HG02840 (cell line): ENCODE measurements around the gene MICOS13.

ENCODE experiments used
- ATAC-seq: cut with Tn5 transposase; IDR thresholded peaks from one replicate; pipeline ENCODE4 v1.9.1; 2021; ENCODE audit warnings: mild to moderate bottlenecking, moderate library complexity, moderate number of reproducible peaks; ENCODE audit not compliant: unreplicated experiment, low FRiP score

The MICOS13 gene

GRCh38 chr19:5680437-5681368, at the start of gene MICOS13, which contains the start of gene HSD11B1L:
Gene MICOS13 (minus strand): TSS chr19:5680516. CDS start chr19:5680486, 30 bp downstream.
Gene HSD11B1L (plus strand): TSS chr19:5681027. CDS start chr19:5684833, 3,806 bp downstream.
- peak; percentile 78 for ATAC-seq

- no peak for ATAC-seq
These were observed 47.2 kb upstream of the MICOS13 start for GRCh38 chr19:5727453-5728050.

- ATAC-seq = peak; percentile 87
These were observed 39.9 kb upstream of the MICOS13 start, which contains the start of the genes CATSPERD and LONP1 for GRCh38 chr19:5719961-5720790. Gene CATSPERD (plus strand): TSS chr19:5720637. CDS start chr19:5720738, 101 bp downstream. Gene LONP1 (minus strand): TSS chr19:5720146. CDS start chr19:5720132, 14 bp downstream.

- ATAC-seq = no peak
These were observed 39.1 kb upstream of the MICOS13 start for GRCh38 chr19:5719274-5719960.

GRCh38 chr19:5718579-5719273, 38.4 kb upstream of the MICOS13 start:
- ATAC-seq = no peak

- ATAC-seq = no peak
These were observed 37.8 kb upstream of the MICOS13 start for GRCh38 chr19:5718037-5718578.

- no peak for ATAC-seq
These were observed 37.1 kb upstream of the MICOS13 start for GRCh38 chr19:5717215-5717935.

GRCh38 chr19:5714816-5715215, 34.5 kb upstream of the MICOS13 start:
- no peak for ATAC-seq

- no peak for ATAC-seq
These were observed 32.9 kb upstream of the MICOS13 start for GRCh38 chr19:5713228-5713627.

GRCh38 chr19:5711713-5712161, 31.4 kb upstream of the MICOS13 start:
- no peak for ATAC-seq

GRCh38 chr19:5711025-5711424, 30.7 kb upstream of the MICOS13 start:
- ATAC-seq = no peak

- ATAC-seq = no peak
These were observed 27.6 kb upstream of the MICOS13 start for GRCh38 chr19:5707576-5708575.

GRCh38 chr19:5706876-5707573, 26.7 kb upstream of the MICOS13 start:
- ATAC-seq = no peak

- ATAC-seq = no peak
These were observed 25.2 kb upstream of the MICOS13 start for GRCh38 chr19:5705552-5705951.

GRCh38 chr19:5703819-5704818, 23.8 kb upstream of the MICOS13 start:
- ATAC-seq = no peak
